CD14-positive monocyte (primary cell): ENCODE results near the gene CYP26C1. TPM values are rescaled to one million over a fixed set of nuclear protein-coding genes. Genes with fewer than 3 reads are reported as not detected.

Experiments used
- DNase-seq, 3 donors: peaks; one replicate each; pipeline ENCODE4 v3.0.0-alpha.2; 2011 to 2022
- H2AFZ ChIP-seq: 2 replicates; pipeline ENCODE4 v1.6.0; 2012; ENCODE audit warnings: mild to moderate bottlenecking, low read depth, low read length, inconsistent platforms; ENCODE audit not compliant: insufficient read depth, poor library complexity, severe bottlenecking
- H3K27ac ChIP-seq, 2 donors: 1 replicate in 1 of 2; 2 replicates in 1 of 2; pipeline ENCODE4 v1.5.1; 2012 to 2013; ENCODE audit warnings: low read length in 2 of 2, control low read depth in 1 of 2, inconsistent platforms in 1 of 2, low read depth in 1 of 2, mild to moderate bottlenecking in 1 of 2
- H3K27me3 ChIP-seq, 2 donors: one replicate each; pipeline versions ENCODE4 v1.6.0 to v1.6.1; 2011 to 2013; ENCODE audit warnings: low read length in 2 of 2; ENCODE audit not compliant: control insufficient read depth in 2 of 2, insufficient read depth in 2 of 2
- H3K36me3 ChIP-seq, 2 donors: replicated peaks in 1 of 2; 1 replicate in 1 of 2; 2 replicates in 1 of 2; pipeline versions ENCODE4 v1.5.1 to v1.6.1; 2012 to 2013; ENCODE audit warnings: low read length in 2 of 2, control low read depth in 1 of 2, inconsistent platforms in 1 of 2, mild to moderate bottlenecking in 1 of 2; ENCODE audit not compliant: insufficient read depth in 2 of 2, control insufficient read depth in 1 of 2
- H3K4me1 ChIP-seq, 2 donors: 1 replicate in 1 of 2; 2 replicates in 1 of 2; pipeline versions ENCODE4 v1.5.1 to v1.6.1; 2012 to 2013; ENCODE audit warnings: low read length in 2 of 2, control low read depth in 1 of 2, inconsistent platforms in 1 of 2, mild to moderate bottlenecking in 1 of 2, moderate library complexity in 1 of 2; ENCODE audit not compliant: insufficient read depth in 2 of 2, control insufficient read depth in 1 of 2
- H3K4me2 ChIP-seq: replicated peaks from 2 replicates; pipeline ENCODE3; 2012; ENCODE audit warnings: low read length, moderate library complexity, mild to moderate bottlenecking; ENCODE audit not compliant: poor library complexity, severe bottlenecking; ENCODE audit errors: extremely low read depth
- H3K4me3 ChIP-seq, 3 experiments: fragments of 200-600 bp in 1 of 3; sonication (generic) in 1 of 3; replicated peaks in 1 of 3; 1 replicate in 2 of 3; 2 replicates in 1 of 3; pipeline ENCODE4 v1.5.1; 2011 to 2013; ENCODE audit warnings: low read length in 3 of 3, mild to moderate bottlenecking in 3 of 3, control low read depth in 2 of 3, low read depth in 2 of 3, inconsistent platforms in 1 of 3, moderate library complexity in 1 of 3
- H3K79me2 ChIP-seq: 2 replicates; pipeline ENCODE4 v1.6.0; 2012; ENCODE audit warnings: mild to moderate bottlenecking, control low read depth, inconsistent platforms, low read length, moderate library complexity; ENCODE audit not compliant: insufficient read depth
- H3K9ac ChIP-seq: 2 replicates; pipeline ENCODE4 v1.6.0; 2017; ENCODE audit warnings: low read length, mild to moderate bottlenecking; ENCODE audit not compliant: insufficient read depth, poor library complexity, severe bottlenecking
- H3K9me3 ChIP-seq, 2 donors: replicated peaks in 1 of 2; 1 replicate in 1 of 2; 2 replicates in 1 of 2; pipeline versions ENCODE4 v1.5.1 to v1.6.1; 2012 to 2013; ENCODE audit warnings: low read length in 2 of 2, control low read depth in 1 of 2; ENCODE audit not compliant: control insufficient read depth in 1 of 2, insufficient read depth in 1 of 2
- H4K20me1 ChIP-seq: 2 replicates; pipeline ENCODE4 v1.6.0; 2012; ENCODE audit warnings: mild to moderate bottlenecking, low read length, control low read depth, moderate library complexity; ENCODE audit not compliant: insufficient read depth
- H3K27ac Mint-ChIP-seq, 7 donors: one replicate each; pipeline ENCODE4 v1.8.0; 2020; ENCODE audit warnings: mild to moderate bottlenecking in 7 of 7, mixed read lengths in 7 of 7, moderate library complexity in 6 of 7, inconsistent platforms in 2 of 7
- H3K27me3 Mint-ChIP-seq, 3 donors: one replicate each; pipeline ENCODE4 v1.8.0; 2021 to 2022; ENCODE audit warnings: low read depth in 3 of 3, mild to moderate bottlenecking in 3 of 3, mixed read lengths in 3 of 3, moderate library complexity in 3 of 3, inconsistent platforms in 1 of 3
- H3K36me3 Mint-ChIP-seq, 2 donors: one replicate each; pipeline ENCODE4 v1.8.0; 2020; ENCODE audit warnings: mixed read lengths in 2 of 2, inconsistent platforms in 1 of 2, mild to moderate bottlenecking in 1 of 2
- H3K4me1 Mint-ChIP-seq: one replicate; pipeline ENCODE4 v1.8.0; 2020; ENCODE audit warnings: mild to moderate bottlenecking, mixed read lengths
- H3K4me3 Mint-ChIP-seq, 2 donors: one replicate each; pipeline ENCODE4 v1.8.0; 2020; ENCODE audit warnings: mild to moderate bottlenecking in 2 of 2, mixed read lengths in 2 of 2, moderate library complexity in 1 of 2
- H3K9me3 Mint-ChIP-seq, 7 donors: one replicate each; pipeline ENCODE4 v1.8.0; 2020 to 2022; ENCODE audit warnings: mixed read lengths in 7 of 7, mild to moderate bottlenecking in 6 of 7, moderate library complexity in 6 of 7, inconsistent platforms in 2 of 7
- WGBS: methylation state at CpG from one replicate; pipeline ENCODE4 v1.1.5; 2013; ENCODE audit warnings: missing lambda C conversion rate; ENCODE audit not compliant: insufficient coverage; 5-methylcytosine and 5-hydroxymethylcytosine counted together
- intact Hi-C, 2 donors: fragments of 100-400 bp; cut with micrococcal nuclease; formaldehyde crosslinking; loops; one replicate each; pipeline versions ENCODE4 v1.15.0 to v1.15.1; 2023
- polyA plus RNA-seq, 3 donors: library from polyadenylated mRNA; depleted of rRNA in 1 of 3; unstranded in 2 of 3; stranded (reverse) in 1 of 3; fragments of 300-500 nt in 2 of 3; fragments of >200 nt in 1 of 3; fragmentation: Illumina TruSeq in 2 of 3; gene quantifications; 1 replicate in 2 of 3; 2 replicates in 1 of 3; pipeline ENCODE4 v1.2.3, GENCODE V29; 2012 to 2021
- TF ChIP-seq, protein P1 (sequence below): fragments of 200-600 bp; IDR thresholded peaks from one replicate; pipeline ENCODE4 v1.8.0; 2022; ENCODE audit warnings: antibody characterized with exemption, mild to moderate bottlenecking

Gene CYP26C1
- polyA plus RNA-seq, 3 donors = not detected

DNA sequence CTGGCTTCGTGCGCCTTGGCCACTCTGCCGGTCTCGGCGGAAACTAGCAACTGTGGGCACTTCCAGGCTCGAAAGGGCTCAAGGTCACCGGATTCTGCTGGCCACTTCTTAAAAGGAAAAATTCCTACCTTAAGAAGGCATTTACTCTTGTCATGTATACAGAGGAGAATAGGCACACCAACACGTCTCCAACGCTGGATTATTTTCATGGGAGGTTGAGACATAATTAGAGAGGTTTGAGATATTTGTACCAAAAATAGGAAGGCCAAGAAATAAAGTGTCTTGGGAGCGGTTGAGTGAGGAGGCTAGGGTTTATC, 8.6 kb downstream of the CYP26C1 start:
- DNase-seq = no peak
- Mint-ChIP-seq H3K9me3 (peaks cover 0 to 16% (median 3%) of the 10 kb centered on the region in 7 donors), H3K4me1 (peaks cover 27% of the 10 kb centered on the region), H3K36me3 (peaks cover under 1 to 17% of the 10 kb centered on the region in 2 donors), H3K27ac (no peak overlapping the region), H3K27me3 (peaks cover 88 to 99% (median 99%) of the 10 kb centered on the region in 3 donors), H3K4me3 (peak overlapping the region in 1 of 2 donors; percentile 91)
- WGBS = 42% methylated on average over 2 of the region's 10 CpGs
- H3K79me2 ChIP-seq = no peaks in the 10 kb centered on the region
- no peaks in the 10 kb centered on the region for H3K36me3 ChIP-seq
- TF ChIP-seq, protein P1, sequence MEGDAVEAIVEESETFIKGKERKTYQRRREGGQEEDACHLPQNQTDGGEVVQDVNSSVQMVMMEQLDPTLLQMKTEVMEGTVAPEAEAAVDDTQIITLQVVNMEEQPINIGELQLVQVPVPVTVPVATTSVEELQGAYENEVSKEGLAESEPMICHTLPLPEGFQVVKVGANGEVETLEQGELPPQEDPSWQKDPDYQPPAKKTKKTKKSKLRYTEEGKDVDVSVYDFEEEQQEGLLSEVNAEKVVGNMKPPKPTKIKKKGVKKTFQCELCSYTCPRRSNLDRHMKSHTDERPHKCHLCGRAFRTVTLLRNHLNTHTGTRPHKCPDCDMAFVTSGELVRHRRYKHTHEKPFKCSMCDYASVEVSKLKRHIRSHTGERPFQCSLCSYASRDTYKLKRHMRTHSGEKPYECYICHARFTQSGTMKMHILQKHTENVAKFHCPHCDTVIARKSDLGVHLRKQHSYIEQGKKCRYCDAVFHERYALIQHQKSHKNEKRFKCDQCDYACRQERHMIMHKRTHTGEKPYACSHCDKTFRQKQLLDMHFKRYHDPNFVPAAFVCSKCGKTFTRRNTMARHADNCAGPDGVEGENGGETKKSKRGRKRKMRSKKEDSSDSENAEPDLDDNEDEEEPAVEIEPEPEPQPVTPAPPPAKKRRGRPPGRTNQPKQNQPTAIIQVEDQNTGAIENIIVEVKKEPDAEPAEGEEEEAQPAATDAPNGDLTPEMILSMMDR = no peak
- H3K4me2 ChIP-seq = no peak overlapping the region
- H3K27me3 ChIP-seq = peaks cover 80 to 96% of the 10 kb centered on the region in 2 donors
- no peak overlapping the region for H3K4me3 ChIP-seq
- peaks cover 16 to 23% of the 10 kb centered on the region in 2 donors for H3K4me1 ChIP-seq
- intact Hi-C loops = no loop called here
- peaks cover 0 to 62% of the 10 kb centered on the region in 2 donors for H3K9me3 ChIP-seq
- no peak overlapping the region for H3K27ac ChIP-seq
- no peak overlapping the region for H2AFZ ChIP-seq
- H3K9ac ChIP-seq = no peak overlapping the region
- no peaks in the 10 kb centered on the region for H4K20me1 ChIP-seq

DNA sequence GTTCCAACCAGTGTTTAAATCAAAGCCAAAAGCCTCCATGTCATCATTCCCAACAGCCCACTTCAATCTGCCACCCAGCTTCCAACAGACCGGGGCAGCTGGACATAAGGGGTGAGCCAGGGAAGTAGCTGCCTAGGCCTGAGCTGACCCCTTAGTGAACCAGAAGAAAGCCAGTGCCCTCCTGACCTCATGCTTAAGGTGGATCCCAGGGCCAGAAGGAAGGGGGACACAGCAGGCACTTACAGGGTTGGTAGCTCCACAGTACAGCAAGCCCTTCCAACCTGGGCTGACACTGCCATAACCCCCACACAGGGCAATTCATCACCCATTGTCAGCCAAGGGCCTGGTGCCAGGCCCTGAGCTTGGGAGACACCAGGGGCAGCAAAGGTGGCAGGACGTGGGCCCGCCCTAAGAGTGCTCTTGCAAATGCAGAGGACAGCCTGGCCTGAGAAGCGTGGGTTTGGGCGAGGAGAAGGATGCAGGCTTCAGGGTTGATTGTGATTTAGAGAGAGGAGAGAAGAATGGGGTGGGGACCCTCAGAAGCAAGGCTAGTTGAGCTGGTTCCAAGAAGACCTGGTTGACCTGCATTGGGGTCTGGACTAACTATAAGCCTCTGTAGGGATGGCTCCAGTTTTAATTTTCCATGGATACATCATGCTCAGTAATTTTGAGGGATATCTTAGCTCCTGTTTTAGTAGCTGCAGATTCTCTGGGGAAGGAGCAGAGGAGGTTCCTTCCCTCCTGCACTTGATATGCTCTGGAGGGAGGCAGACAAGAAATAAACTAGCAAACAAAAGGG, 10.0 kb downstream of the CYP26C1 start:
- DNase-seq = no peak
- Histone ChIP-seq H3K4me3 (no peak overlapping the region), H3K4me1 (peaks cover 23 to 35% of the 10 kb centered on the region in 2 donors), H3K36me3 (no peaks in the 10 kb centered on the region), H3K27ac (no peak overlapping the region), H3K79me2 (no peaks in the 10 kb centered on the region), H3K4me2 (no peak overlapping the region), H3K27me3 (peaks cover 79 to 96% of the 10 kb centered on the region in 2 donors), H4K20me1 (no peaks in the 10 kb centered on the region), H2AFZ (no peak overlapping the region), H3K9ac (no peak overlapping the region), H3K9me3 (peaks cover 5 to 62% of the 10 kb centered on the region in 2 donors)
- Mint-ChIP-seq H3K27ac (no peak overlapping the region), H3K4me1 (peaks cover 33% of the 10 kb centered on the region), H3K36me3 (peaks cover 5 to 14% of the 10 kb centered on the region in 2 donors), H3K27me3 (peaks cover 88 to 99% (median 99%) of the 10 kb centered on the region in 3 donors), H3K4me3 (peak overlapping the region in 1 of 2 donors; percentile 85), H3K9me3 (peaks cover 0 to 16% (median 4%) of the 10 kb centered on the region in 7 donors)
- 73% methylated on average over 5 of the region's 5 CpGs for WGBS
- TF ChIP-seq, protein P1 = no peak
- intact Hi-C loops = no loop called here
